ENCODE measurements around the gene HAUS8. TPM values are rescaled to one million over a fixed set of nuclear protein-coding genes. Genes with fewer than 3 reads are reported as not detected.

The HAUS8 gene
- total RNA-seq, 1 experiment from 2014 or later = 19.1 TPM

GRCh38 chr19:17058236-17058635 lies 17.0 kb downstream of the HAUS8 start:
- TF ChIP-seq EZH2phosphoT487 (IDR thresholded peaks at IDR 0.05; ENCODE audit: borderline replicate concordance, low read length) (no peak), EZH2 (IDR thresholded peaks at IDR 0.05; ENCODE audit: low read length, unreplicated experiment) (no peak)
- TF ChIP-seq, protein P1, sequence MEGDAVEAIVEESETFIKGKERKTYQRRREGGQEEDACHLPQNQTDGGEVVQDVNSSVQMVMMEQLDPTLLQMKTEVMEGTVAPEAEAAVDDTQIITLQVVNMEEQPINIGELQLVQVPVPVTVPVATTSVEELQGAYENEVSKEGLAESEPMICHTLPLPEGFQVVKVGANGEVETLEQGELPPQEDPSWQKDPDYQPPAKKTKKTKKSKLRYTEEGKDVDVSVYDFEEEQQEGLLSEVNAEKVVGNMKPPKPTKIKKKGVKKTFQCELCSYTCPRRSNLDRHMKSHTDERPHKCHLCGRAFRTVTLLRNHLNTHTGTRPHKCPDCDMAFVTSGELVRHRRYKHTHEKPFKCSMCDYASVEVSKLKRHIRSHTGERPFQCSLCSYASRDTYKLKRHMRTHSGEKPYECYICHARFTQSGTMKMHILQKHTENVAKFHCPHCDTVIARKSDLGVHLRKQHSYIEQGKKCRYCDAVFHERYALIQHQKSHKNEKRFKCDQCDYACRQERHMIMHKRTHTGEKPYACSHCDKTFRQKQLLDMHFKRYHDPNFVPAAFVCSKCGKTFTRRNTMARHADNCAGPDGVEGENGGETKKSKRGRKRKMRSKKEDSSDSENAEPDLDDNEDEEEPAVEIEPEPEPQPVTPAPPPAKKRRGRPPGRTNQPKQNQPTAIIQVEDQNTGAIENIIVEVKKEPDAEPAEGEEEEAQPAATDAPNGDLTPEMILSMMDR (conservative IDR thresholded peaks at IDR 0.05; ENCODE audit: low read depth, low read length) = no peak
- no TSS peak for BruUV-seq (replicated peaks)
- Histone ChIP-seq H3K9me3 (ENCODE audit: low read length) (peaks cover 9% of the 10 kb centered on the region; the same call in 1 of the 2 replicates), H3K27ac (ENCODE audit: low read length) (no peak overlapping the region), H3K27me3 (ENCODE audit: low read length) (no peaks in the 10 kb centered on the region), H3K4me3 (ENCODE audit: low read length) (no peak overlapping the region), H3K36me3 (ENCODE audit: low read depth, low read length) (peaks cover 60% of the 10 kb centered on the region), H4K20me1 (ENCODE audit: low read length) (no peaks in the 10 kb centered on the region), H3K4me2 (ENCODE audit: low read length) (no peak overlapping the region), H3K9ac (ENCODE audit: low read length) (no peak overlapping the region), H3K4me1 (ENCODE audit: insufficient read depth, low read length) (no peaks in the 10 kb centered on the region), H3F3A (ENCODE audit: low read length, unreplicated experiment) (no peaks in the 10 kb centered on the region), H3K9me2 (replicated peaks; ENCODE audit: low read length) (no peaks in the 10 kb centered on the region), H3K79me2 (ENCODE audit: low read length) (peaks cover 9% of the 10 kb centered on the region; the same call in 1 of the 2 replicates), H2AFZ (ENCODE audit: low read length) (no peak overlapping the region)
- ATAC-seq (no peak), DNase-seq (no peak)
- POLR2A ChIA-PET (ENCODE audit: unreplicated experiment) = no interaction called here
- intact Hi-C loops (cut with micrococcal nuclease) = loop anchor here (10.0 kb wide), 1 partner anchor 163 kb away; no protein-coding TSS in a partner anchor
- CTCF ChIA-PET = no interaction called here

GRCh38 chr19:17055636-17056035 lies 19.6 kb downstream of the HAUS8 start:
- H3K9ac ChIP-seq (ENCODE audit: low read length) = no peak overlapping the region
- DNase-seq (no peak), ATAC-seq (no peak)
- ChIA-PET CTCF (no interaction called here), POLR2A (ENCODE audit: unreplicated experiment) (no interaction called here)
- H3K4me1 ChIP-seq (ENCODE audit: insufficient read depth, low read length) = no peaks in the 10 kb centered on the region
- H3K4me2 ChIP-seq (ENCODE audit: low read length) = no peak overlapping the region
- H3K9me2 ChIP-seq (replicated peaks; ENCODE audit: low read length) = no peaks in the 10 kb centered on the region
- H3K4me3 ChIP-seq (ENCODE audit: low read length) = no peak overlapping the region
- H4K20me1 ChIP-seq (ENCODE audit: low read length) = no peaks in the 10 kb centered on the region
- H3K27me3 ChIP-seq (ENCODE audit: low read length) = no peaks in the 10 kb centered on the region
- no TSS peak for BruUV-seq (replicated peaks)
- H3K36me3 ChIP-seq (ENCODE audit: low read depth, low read length) = peaks cover 46% of the 10 kb centered on the region
- H3K27ac ChIP-seq (ENCODE audit: low read length) = no peak overlapping the region
- peaks cover 9% of the 10 kb centered on the region; the same call in 1 of the 2 replicates for H3K9me3 ChIP-seq (ENCODE audit: low read length)
- no peaks in the 10 kb centered on the region for H3F3A ChIP-seq (ENCODE audit: low read length, unreplicated experiment)
- no peak overlapping the region for H2AFZ ChIP-seq (ENCODE audit: low read length)
- TF ChIP-seq, protein P1 (conservative IDR thresholded peaks at IDR 0.05; ENCODE audit: low read depth, low read length) = no peak
- TF ChIP-seq EZH2 (IDR thresholded peaks at IDR 0.05; ENCODE audit: low read length, unreplicated experiment) (no peak), EZH2phosphoT487 (IDR thresholded peaks at IDR 0.05; ENCODE audit: borderline replicate concordance, low read length) (no peak)
- H3K79me2 ChIP-seq (ENCODE audit: low read length) = no peaks in the 10 kb centered on the region
- intact Hi-C loops (cut with micrococcal nuclease) = loop anchor here (10.0 kb wide), 1 partner anchor 161 kb away; no protein-coding TSS in a partner anchor

GRCh38 chr19:17054746-17055145 lies 20.5 kb downstream of the HAUS8 start:
- H3K4me1 ChIP-seq (ENCODE audit: insufficient read depth, low read length) = peaks cover 4% of the 10 kb centered on the region
- H3K36me3 ChIP-seq (ENCODE audit: low read depth, low read length) = peaks cover 37% of the 10 kb centered on the region
- no peak overlapping the region for H3K27ac ChIP-seq (ENCODE audit: low read length)
- H3K79me2 ChIP-seq (ENCODE audit: low read length) = no peaks in the 10 kb centered on the region
- no peak overlapping the region for H3K4me3 ChIP-seq (ENCODE audit: low read length)
- no peak overlapping the region for H3K9ac ChIP-seq (ENCODE audit: low read length)
- no peak overlapping the region for H2AFZ ChIP-seq (ENCODE audit: low read length)
- POLR2A ChIA-PET (ENCODE audit: unreplicated experiment) = no interaction called here
- TF ChIP-seq EZH2phosphoT487 (IDR thresholded peaks at IDR 0.05; ENCODE audit: borderline replicate concordance, low read length) (no peak), EZH2 (IDR thresholded peaks at IDR 0.05; ENCODE audit: low read length, unreplicated experiment) (no peak)
- TF ChIP-seq, protein P1 (conservative IDR thresholded peaks at IDR 0.05; ENCODE audit: low read depth, low read length) = no peak
- H4K20me1 ChIP-seq (ENCODE audit: low read length) = no peaks in the 10 kb centered on the region
- ATAC-seq = no peak
- H3K9me3 ChIP-seq (ENCODE audit: low read length) = peaks cover 9% of the 10 kb centered on the region; the same call in 1 of the 2 replicates
- BruUV-seq (replicated peaks) = no TSS peak
- peak; percentile 21 for DNase-seq
- no peaks in the 10 kb centered on the region for H3K27me3 ChIP-seq (ENCODE audit: low read length)
- H3K4me2 ChIP-seq (ENCODE audit: low read length) = no peak overlapping the region
- H3K9me2 ChIP-seq (replicated peaks; ENCODE audit: low read length) = no peaks in the 10 kb centered on the region
- no peaks in the 10 kb centered on the region for H3F3A ChIP-seq (ENCODE audit: low read length, unreplicated experiment)
- CTCF ChIA-PET = no interaction called here
- intact Hi-C loops (cut with micrococcal nuclease) = loop anchor here (10.0 kb wide), 1 partner anchor 160 kb away; no protein-coding TSS in a partner anchor

All from PC-3 (cell line).